B cell (primary cell): ENCODE results near the gene PGP. TPM values are rescaled to one million over a fixed set of nuclear protein-coding genes. Genes with fewer than 3 reads are reported as not detected.

Source experiments
- ATAC-seq: fragments of 200-7000 bp; cut with Tn5 transposase; one replicate; pipeline ENCODE4 v1.10.0; 2021; ENCODE audit warnings: low read depth, mild to moderate bottlenecking, moderate number of reproducible peaks, moderate library complexity
- CTCF ChIA-PET: fragments of 350-600 bp; sonication (Branson Sonifier 250); formaldehyde crosslinking; loops from one replicate; lab custom pipeline; 2021; ENCODE audit warnings: antibody characterized with exemption, inconsistent platforms; lab: Charles Lee
- POLR2A ChIA-PET: fragments of 350-600 bp; sonication (Branson Sonifier 250); formaldehyde crosslinking; loops from one replicate; lab custom pipeline; 2021; ENCODE audit warnings: antibody characterized with exemption; lab: Charles Lee
- DNase-seq: peaks from one replicate; pipeline ENCODE4 v3.0.0; 2013
- H2AFZ ChIP-seq: 2 replicates; pipeline ENCODE4 v1.6.1; 2012; ENCODE audit warnings: mild to moderate bottlenecking, low read depth, low read length; ENCODE audit not compliant: insufficient read depth, poor library complexity, severe bottlenecking
- H3K27ac ChIP-seq, 2 donors: 1 replicate in 1 of 2; 2 replicates in 1 of 2; pipeline ENCODE4 v1.5.1; 2012 to 2013; ENCODE audit warnings: low read length in 2 of 2, mild to moderate bottlenecking in 2 of 2, moderate library complexity in 1 of 2
- H3K27me3 ChIP-seq, 4 experiments: fragments of 200-600 bp in 1 of 4; sonication (generic) in 1 of 4; replicated peaks in 1 of 4; 1 replicate in 2 of 4; 2 replicates in 2 of 4; pipeline versions ENCODE4 v1.6.1 to v1.7.0; 2013 to 2016; ENCODE audit warnings: low read length in 3 of 4, mild to moderate bottlenecking in 2 of 4, mixed read lengths in 1 of 4, moderate library complexity in 1 of 4; ENCODE audit not compliant: insufficient read depth in 4 of 4, control insufficient read depth in 3 of 4; ENCODE audit errors: control extremely low read depth in 1 of 4
- H3K36me3 ChIP-seq, 2 experiments: replicated peaks in 1 of 2; 1 replicate in 1 of 2; 2 replicates in 1 of 2; pipeline versions ENCODE4 v1.6.1 to v1.7.1; 2013; ENCODE audit warnings: low read length in 1 of 2; ENCODE audit not compliant: insufficient read depth in 2 of 2, control insufficient read depth in 1 of 2; ENCODE audit errors: control extremely low read depth in 1 of 2, extremely low read depth in 1 of 2
- H3K4me1 ChIP-seq, 2 donors: fragments of 200-600 bp in 1 of 2; sonication (generic) in 1 of 2; 1 replicate in 1 of 2; 2 replicates in 1 of 2; pipeline versions ENCODE4 v1.5.1 to v1.6.1; 2013 to 2017; ENCODE audit warnings: low read length in 2 of 2; ENCODE audit not compliant: control insufficient read depth in 2 of 2, insufficient read depth in 2 of 2
- H3K4me2 ChIP-seq: replicated peaks from 2 replicates; pipeline ENCODE3; 2012; ENCODE audit warnings: mild to moderate bottlenecking, low read depth, low read length; ENCODE audit not compliant: poor library complexity, severe bottlenecking
- H3K4me3 ChIP-seq, 5 experiments: fragments of 200-600 bp in 1 of 5; sonication (generic) in 1 of 5; 1 replicate in 3 of 5; 2 replicates in 2 of 5; pipeline versions ENCODE4 v1.5.1 to v1.7.0; 2011 to 2016; ENCODE audit warnings: low read length in 4 of 5, mild to moderate bottlenecking in 4 of 5, low read depth in 2 of 5, control low read depth in 1 of 5, moderate library complexity in 1 of 5; ENCODE audit not compliant: insufficient read depth in 1 of 5; ENCODE audit errors: control extremely low read depth in 1 of 5, extremely low read depth in 1 of 5
- H3K79me2 ChIP-seq: fragments of 200-600 bp; sonication (generic); one replicate; pipeline ENCODE4 v1.6.0; 2016; ENCODE audit warnings: low read length; ENCODE audit not compliant: control insufficient read depth, insufficient read depth
- H3K9ac ChIP-seq: fragments of 200-600 bp; sonication (generic); 2 replicates; pipeline ENCODE4 v1.6.1; 2017; ENCODE audit warnings: mild to moderate bottlenecking, low read length, moderate library complexity
- H3K9me3 ChIP-seq, 3 donors: one replicate each; pipeline versions ENCODE4 v1.6.1 to v1.7.1; 2013; ENCODE audit warnings: low read length in 2 of 3; ENCODE audit not compliant: control insufficient read depth in 2 of 3, insufficient read depth in 1 of 3; ENCODE audit errors: control extremely low read depth in 1 of 3
- H4K20me1 ChIP-seq: 2 replicates; pipeline ENCODE4 v1.6.0; 2012; ENCODE audit warnings: mild to moderate bottlenecking, low read length; ENCODE audit not compliant: insufficient read depth, control insufficient read depth, poor library complexity, severe bottlenecking
- H3K27ac Mint-ChIP-seq: one replicate; pipeline ENCODE4 v1.8.0; 2021; ENCODE audit warnings: mixed read lengths
- H3K27me3 Mint-ChIP-seq: one replicate; pipeline ENCODE4 v1.8.0; 2021; ENCODE audit warnings: mixed read lengths
- H3K4me1 Mint-ChIP-seq: one replicate; pipeline ENCODE4 v1.8.0; 2021; ENCODE audit warnings: mixed read lengths
- H3K4me3 Mint-ChIP-seq: one replicate; pipeline ENCODE4 v1.8.0; 2021; ENCODE audit warnings: mixed read lengths
- H3K9me3 Mint-ChIP-seq: one replicate; pipeline ENCODE4 v1.8.0; 2022; ENCODE audit warnings: mixed read lengths; ENCODE audit not compliant: insufficient read depth
- CTCF ChIP-seq: fragments of 200-600 bp; IDR thresholded peaks from one replicate; pipeline ENCODE4 v1.8.0; 2022; ENCODE audit warnings: antibody characterized with exemption, mild to moderate bottlenecking
- EZH2 ChIP-seq: IDR thresholded peaks from 2 replicates; pipeline ENCODE4 v1.6.1; 2012; ENCODE audit warnings: borderline replicate concordance, low read depth, mild to moderate bottlenecking, moderate library complexity, low read length; ENCODE audit not compliant: insufficient read depth, poor library complexity, severe bottlenecking
- WGBS: methylation state at CpG from one replicate; pipeline ENCODE4 v1.1.5; 2013; ENCODE audit warnings: missing lambda C conversion rate; ENCODE audit not compliant: insufficient coverage; 5-methylcytosine and 5-hydroxymethylcytosine counted together
- intact Hi-C: fragments of 100-400 bp; cut with micrococcal nuclease; formaldehyde crosslinking; loops from one replicate; pipeline ENCODE4 v1.10.0; 2022
- polyA plus RNA-seq: library from polyadenylated mRNA; depleted of rRNA; stranded (reverse); fragments of >200 nt; gene quantifications from 2 replicates; pipeline ENCODE4 v1.2.3, GENCODE V29; 2012
- total RNA-seq, 2 donors: library from RNA; stranded (reverse); fragments of 120-200 nt in 1 of 2; gene quantifications; 1 replicate in 1 of 2; 2 replicates in 1 of 2; pipeline versions ENCODE4 v1.2.3 to v1.2.4, GENCODE V29; 2013 to 2022

The PGP gene
- total and polyA plus RNA-seq, 2 donors (not counting 1 experiment from before 2014, with no cell fraction given): 15.4 to 16.5 TPM

- H3K4me2 ChIP-seq: no peak overlapping the region
- H3K79me2 ChIP-seq: no peaks in the 10 kb centered on the region
- POLR2A ChIA-PET: interaction anchor here (1.1 kb wide), 1 partner anchor 20 kb away, joined by 4 read pairs; the partner anchor contains the start of gene PGP
- no peaks in the 10 kb centered on the region for H3K9me3 Mint-ChIP-seq
- peaks cover 0 to 27% (median 11%) of the 10 kb centered on the region in 4 experiments for H3K27me3 ChIP-seq
- peaks cover 12 to 15% of the 10 kb centered on the region in 2 donors for H3K4me1 ChIP-seq
- DNase-seq (no peak), ATAC-seq (no peak)
- H3K4me1 Mint-ChIP-seq: peaks cover 1% of the 10 kb centered on the region
- WGBS: 97% methylated on average over 18 of the region's 18 CpGs
- H2AFZ ChIP-seq: no peak overlapping the region
- CTCF ChIA-PET: no interaction called here
- H3K27me3 Mint-ChIP-seq: peaks cover 3% of the 10 kb centered on the region
- no peak for TF ChIP-seq EZH2
- no peak for TF ChIP-seq CTCF
- H3K9me3 ChIP-seq: peaks cover 0 to 5% (median 0%) of the 10 kb centered on the region in 3 donors
- no peak overlapping the region for H3K27ac ChIP-seq
- peaks cover 30% of the 10 kb centered on the region for H4K20me1 ChIP-seq
- no peak overlapping the region for H3K27ac Mint-ChIP-seq
- no peak overlapping the region for H3K9ac ChIP-seq
- intact Hi-C loops: no loop called here
- H3K36me3 ChIP-seq: peaks cover 0 to 46% of the 10 kb centered on the region in 2 experiments
- no peak overlapping the region for H3K4me3 Mint-ChIP-seq
- no peak overlapping the region for H3K4me3 ChIP-seq
These were observed 20.2 kb upstream of the PGP start for GRCh38 chr16:2234813-2235170.

GRCh38 chr16:2233872-2234812 lies 19.5 kb upstream of the PGP start:
- H3K27ac ChIP-seq: no peak overlapping the region
- no peak overlapping the region for H3K27ac Mint-ChIP-seq
- H3K4me3 Mint-ChIP-seq: no peak overlapping the region
- H3K27me3 ChIP-seq: peaks cover 0 to 27% (median 11%) of the 10 kb centered on the region in 4 experiments
- H3K9me3 Mint-ChIP-seq: no peaks in the 10 kb centered on the region
- no peak for ATAC-seq
- peaks cover 0 to 5% (median 0%) of the 10 kb centered on the region in 3 donors for H3K9me3 ChIP-seq
- peaks cover 37% of the 10 kb centered on the region for H4K20me1 ChIP-seq
- no peak overlapping the region for H3K9ac ChIP-seq
- no peaks in the 10 kb centered on the region for H3K79me2 ChIP-seq
- CTCF ChIA-PET: no interaction called here
- POLR2A ChIA-PET: no interaction called here
- peaks cover 0 to 52% of the 10 kb centered on the region in 2 experiments for H3K36me3 ChIP-seq
- no peak for TF ChIP-seq EZH2
- TF ChIP-seq CTCF: no peak
- H2AFZ ChIP-seq: no peak overlapping the region
- H3K27me3 Mint-ChIP-seq: peaks cover 3% of the 10 kb centered on the region
- 89% methylated on average over 39 of the region's 51 CpGs for WGBS
- H3K4me2 ChIP-seq: no peak overlapping the region
- no peak for DNase-seq
- intact Hi-C loops: no loop called here
- peaks cover 12 to 15% of the 10 kb centered on the region in 2 donors for H3K4me1 ChIP-seq
- no peaks in the 10 kb centered on the region for H3K4me1 Mint-ChIP-seq
- no peak overlapping the region for H3K4me3 ChIP-seq
